ENCODE measurements around the gene OR8D2.
"Not testable (repeated sequence)": the region's sequence is repeated elsewhere in the genome, so short reads cannot be mapped to it uniquely, and the experiment has no call there.

Gene OR8D2

GRCh38 chr11:124285610-124286344, 34.2 kb downstream of the OR8D2 start:
- Histone ChIP-seq H3K9me3 (ENCODE audit: severe bottlenecking) (peaks cover 5% of the 10 kb centered on the region), H3K27me3 (ENCODE audit: insufficient read depth, low read depth, severe bottlenecking) (no peaks in the 10 kb centered on the region), H3K36me3 (no peaks in the 10 kb centered on the region), H3K27ac (no peak overlapping the region), H3K4me3 (ENCODE audit: low read depth, low read length) (no peak overlapping the region)
- no peak for DNase-seq
- no peak for TF ChIP-seq CTCF (IDR thresholded peaks at IDR 0.05; ENCODE audit: low read depth, low read length)

DNA sequence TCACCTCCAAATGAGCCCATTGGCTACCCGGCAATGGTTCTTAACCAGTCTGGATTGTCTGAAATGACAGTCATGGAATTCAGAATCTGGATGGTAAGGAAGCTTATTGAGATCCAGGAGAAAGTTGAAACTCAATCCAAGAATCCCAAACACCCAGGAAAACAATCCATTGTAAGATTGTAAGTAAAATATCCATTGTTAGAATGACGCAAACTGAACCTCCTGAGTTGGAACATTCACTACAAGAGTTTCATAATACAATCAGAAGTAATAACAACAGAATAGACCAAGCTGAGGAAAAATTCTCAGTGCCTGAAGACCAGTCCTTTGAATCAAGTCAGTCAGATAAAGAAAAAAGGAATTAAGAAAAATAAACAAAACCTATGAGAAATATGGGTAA, 41.7 kb downstream of the OR8D2 start:
- Histone ChIP-seq H3K9me3 (ENCODE audit: severe bottlenecking) (no peaks in the 10 kb centered on the region), H3K27me3 (ENCODE audit: insufficient read depth, low read depth, severe bottlenecking) (no peaks in the 10 kb centered on the region), H3K27ac (no peak overlapping the region), H3K36me3 (no peaks in the 10 kb centered on the region), H3K4me3 (ENCODE audit: low read depth, low read length) (no peak overlapping the region)
- DNase-seq: no peak
- TF ChIP-seq CTCF (IDR thresholded peaks at IDR 0.05; ENCODE audit: low read depth, low read length): no peak

DNA sequence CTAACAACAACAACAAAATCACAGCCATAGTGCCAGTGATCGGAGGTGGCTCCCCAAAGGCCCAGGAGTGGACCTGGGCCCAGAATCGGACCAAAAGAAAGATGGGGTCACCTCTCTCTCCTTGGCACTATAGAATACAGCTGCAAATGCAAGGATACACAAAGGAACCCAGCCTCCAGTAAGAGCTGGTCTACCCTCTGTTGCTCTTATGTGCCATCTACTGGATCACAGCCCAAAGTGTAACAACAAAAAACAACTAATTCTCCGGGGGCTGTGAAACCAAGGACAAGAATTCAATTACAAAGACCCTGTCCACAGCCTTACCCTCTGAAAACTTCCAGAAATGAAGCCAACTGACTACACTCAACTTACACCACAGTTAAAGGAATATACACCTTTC, 42.2 kb downstream of the OR8D2 start:
- no peak for DNase-seq
- no peaks in the 10 kb centered on the region for H3K36me3 ChIP-seq
- H3K4me3 ChIP-seq (ENCODE audit: low read depth, low read length): no peak overlapping the region
- H3K27ac ChIP-seq: no peak overlapping the region
- H3K27me3 ChIP-seq (ENCODE audit: insufficient read depth, low read depth, severe bottlenecking): no peaks in the 10 kb centered on the region
- peak; percentile 44 for TF ChIP-seq CTCF (IDR thresholded peaks at IDR 0.05; ENCODE audit: low read depth, low read length)
- H3K9me3 ChIP-seq (ENCODE audit: severe bottlenecking): no peaks in the 10 kb centered on the region

DNA sequence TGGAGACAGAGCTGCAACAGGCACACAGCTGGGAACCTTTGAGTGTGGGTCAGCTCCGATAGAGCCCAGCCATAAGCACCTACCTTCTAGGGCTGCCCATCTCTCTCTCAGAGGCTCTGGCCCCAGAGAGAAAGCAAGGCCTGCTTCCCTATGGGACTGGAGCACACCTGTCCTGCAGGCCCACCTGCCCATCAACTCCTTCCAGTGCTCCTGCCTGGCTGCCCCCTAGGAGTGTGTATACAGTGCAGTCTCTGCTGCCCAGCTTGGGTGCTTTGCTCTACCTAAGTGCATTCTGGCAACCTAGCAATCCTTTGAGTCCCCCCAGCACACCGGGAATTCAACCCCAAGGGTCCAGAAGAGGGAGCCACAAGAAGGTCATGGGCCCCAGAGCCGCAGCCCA, 42.8 kb downstream of the OR8D2 start:
- DNase-seq: no peak
- Histone ChIP-seq H3K27me3 (ENCODE audit: insufficient read depth, low read depth, severe bottlenecking) (no peaks in the 10 kb centered on the region), H3K9me3 (ENCODE audit: severe bottlenecking) (no peaks in the 10 kb centered on the region)

DNA sequence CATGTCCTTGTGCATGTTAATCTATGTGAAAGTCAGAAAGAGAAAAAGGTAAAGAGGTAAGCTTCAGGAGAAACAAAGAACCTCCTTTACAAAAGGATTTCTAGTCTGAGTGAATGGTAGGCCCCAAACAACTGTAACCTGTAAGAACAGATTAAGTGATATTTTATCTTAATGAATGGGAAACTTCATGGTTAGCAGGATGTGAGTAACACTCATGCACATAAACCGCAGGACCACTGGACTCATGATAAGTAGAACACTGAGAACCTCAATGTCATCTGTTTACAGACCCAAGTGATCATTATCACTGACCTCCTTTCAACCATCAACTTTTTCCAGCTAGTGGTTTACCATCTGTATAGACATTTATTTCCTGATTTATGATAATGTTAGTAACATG, 43.9 kb downstream of the OR8D2 start:
- Histone ChIP-seq H3K27ac (no peak overlapping the region), H3K36me3 (no peaks in the 10 kb centered on the region), H3K4me3 (ENCODE audit: low read depth, low read length) (no peak overlapping the region), H3K27me3 (ENCODE audit: insufficient read depth, low read depth, severe bottlenecking) (no peaks in the 10 kb centered on the region), H3K9me3 (ENCODE audit: severe bottlenecking) (no peaks in the 10 kb centered on the region)
- DNase-seq: no peak
- TF ChIP-seq CTCF (IDR thresholded peaks at IDR 0.05; ENCODE audit: low read depth, low read length): no peak

More for the DNA sequence above, 42.8 kb downstream of the OR8D2 start:
- Histone ChIP-seq H3K4me3 (ENCODE audit: low read depth, low read length) (no peak overlapping the region), H3K27ac (no peak overlapping the region), H3K36me3 (no peaks in the 10 kb centered on the region)
- TF ChIP-seq CTCF (IDR thresholded peaks at IDR 0.05; ENCODE audit: low read depth, low read length): no peak

- Histone ChIP-seq H3K4me3 (ENCODE audit: low read depth, low read length) (no peak overlapping the region), H3K9me3 (ENCODE audit: severe bottlenecking) (no peaks in the 10 kb centered on the region), H3K27ac (no peak overlapping the region), H3K36me3 (no peaks in the 10 kb centered on the region), H3K27me3 (ENCODE audit: insufficient read depth, low read depth, severe bottlenecking) (no peaks in the 10 kb centered on the region)
- TF ChIP-seq CTCF (IDR thresholded peaks at IDR 0.05; ENCODE audit: low read depth, low read length): no peak
- no peak for DNase-seq
Measured at GRCh38 chr11:124274000-124274399, 46.0 kb downstream of the OR8D2 start.

DNA sequence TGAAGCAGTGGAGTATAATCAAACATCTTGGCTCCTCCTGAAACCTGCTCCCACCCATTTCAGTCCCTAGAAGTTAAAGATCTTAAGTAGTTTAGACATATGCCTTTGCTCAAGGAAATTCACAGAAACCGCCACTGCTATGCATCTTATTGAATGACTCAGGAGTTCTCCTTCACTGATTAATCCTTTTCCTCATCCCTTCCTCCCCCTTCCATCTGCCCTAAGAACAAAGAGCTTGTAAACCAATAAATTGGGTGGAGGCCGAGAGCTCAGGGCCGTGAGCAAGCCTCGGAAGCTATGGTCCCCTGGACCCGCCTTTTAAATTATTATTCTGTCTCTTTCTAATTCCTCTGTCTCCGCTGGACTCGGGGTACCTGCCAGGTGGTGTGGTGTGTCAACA, 49.1 kb downstream of the OR8D2 start:
- DNase-seq: peak; percentile 48
- H3K27me3 ChIP-seq (ENCODE audit: insufficient read depth, low read depth, severe bottlenecking); H3K4me3 ChIP-seq (ENCODE audit: low read depth, low read length); H3K9me3 ChIP-seq (ENCODE audit: severe bottlenecking); H3K36me3 ChIP-seq: not testable (repeated sequence)
- peak overlapping the region; percentile 30 for H3K27ac ChIP-seq

Measured in WERI-Rb-1 (cell line).